Measurements from ENCODE around the gene AMPD3.

Gene AMPD3

DNA sequence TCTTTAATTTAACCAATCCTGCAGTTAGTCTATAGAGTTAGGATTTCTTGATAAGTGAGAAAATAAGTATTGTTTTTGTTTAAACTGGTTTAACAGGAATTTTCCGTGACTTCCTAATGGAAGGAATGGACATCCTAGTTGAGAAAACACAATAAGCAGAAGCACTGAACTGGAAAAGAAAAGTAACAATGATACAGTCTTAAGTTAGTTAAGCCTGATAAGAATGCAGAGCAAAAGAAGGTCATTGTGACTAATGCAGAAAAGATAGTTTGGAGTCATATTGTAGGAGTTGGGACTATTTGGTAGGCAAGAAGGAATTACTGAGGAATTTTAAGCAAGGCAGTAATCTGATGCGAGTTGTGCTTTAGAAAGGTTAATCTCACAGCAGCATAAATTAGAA, 74.2 kb downstream of the AMPD3 start:
- H2AFZ ChIP-seq (ENCODE audit: insufficient read depth, low read length, poor library complexity) = no peak overlapping the region
- H3K79me2 ChIP-seq (ENCODE audit: control insufficient read depth, insufficient read depth, low read length, poor library complexity) = no peaks in the 10 kb centered on the region
- H4K8ac ChIP-seq (ENCODE audit: low read depth, low read length) = no peak overlapping the region
- no peak overlapping the region for H3K4me3 ChIP-seq (ENCODE audit: low read depth, low read length)
- H2BK5ac ChIP-seq (ENCODE audit: low read depth, low read length, poor library complexity) = no peak overlapping the region
- H2BK120ac ChIP-seq (ENCODE audit: insufficient read depth, low read length, poor library complexity) = no peak overlapping the region
- peak in 1 of 2 donors; percentile 38 for DNase-seq
- no peak overlapping the region for H3K14ac ChIP-seq (ENCODE audit: low read length)
- no peaks in the 10 kb centered on the region for H3K36me3 ChIP-seq (ENCODE audit: control insufficient read depth in 1 of 2, insufficient read depth in 2 of 2, low read length in 2 of 2)
- no peak overlapping the region for H3K4me2 ChIP-seq (ENCODE audit: low read length)
- H3K79me1 ChIP-seq (ENCODE audit: low read length) = no peaks in the 10 kb centered on the region
- no peak overlapping the region for H3K27ac ChIP-seq (ENCODE audit: low read depth, low read length)
- H3K18ac ChIP-seq (ENCODE audit: low read length) = no peak overlapping the region
- H2AK5ac ChIP-seq (ENCODE audit: low read length) = no peak overlapping the region
- no peak overlapping the region for H4K12ac ChIP-seq (ENCODE audit: low read depth, low read length)
- no peaks in the 10 kb centered on the region for H3K4me1 ChIP-seq (ENCODE audit: control insufficient read depth in 1 of 2, insufficient read depth in 2 of 2, low read length in 2 of 2)
- H3K4ac ChIP-seq (ENCODE audit: low read depth, low read length) = no peak overlapping the region
- no peak overlapping the region for H2BK12ac ChIP-seq (ENCODE audit: low read length)
- no peak overlapping the region for H3K23ac ChIP-seq (ENCODE audit: low read length)
- H3K27me3 ChIP-seq (ENCODE audit: insufficient read depth, low read length) = no peaks in the 10 kb centered on the region
- H3K9me3 ChIP-seq (ENCODE audit: insufficient read depth, low read depth, low read length) = no peaks in the 10 kb centered on the region
- no peak overlapping the region for H4K91ac ChIP-seq (ENCODE audit: low read depth, low read length)
- no CpG with 5 or more reads among the region's 2 CpGs for WGBS (ENCODE audit: extremely low coverage, insufficient coverage, insufficient read length)
- no peak overlapping the region for H3K9ac ChIP-seq (ENCODE audit: low read length)

- no peaks in the 10 kb centered on the region for H3K4me1 ChIP-seq (ENCODE audit: control insufficient read depth in 1 of 2, insufficient read depth in 2 of 2, low read length in 2 of 2)
- no peak overlapping the region for H2AK5ac ChIP-seq (ENCODE audit: low read length)
- H2BK120ac ChIP-seq (ENCODE audit: insufficient read depth, low read length, poor library complexity) = no peak overlapping the region
- no peak overlapping the region for H3K4ac ChIP-seq (ENCODE audit: low read depth, low read length)
- H3K18ac ChIP-seq (ENCODE audit: low read length) = no peak overlapping the region
- no peaks in the 10 kb centered on the region for H3K9me3 ChIP-seq (ENCODE audit: insufficient read depth, low read depth, low read length)
- no peaks in the 10 kb centered on the region for H3K79me1 ChIP-seq (ENCODE audit: low read length)
- no peak overlapping the region for H4K91ac ChIP-seq (ENCODE audit: low read depth, low read length)
- no peak overlapping the region for H3K23ac ChIP-seq (ENCODE audit: low read length)
- no peaks in the 10 kb centered on the region for H3K36me3 ChIP-seq (ENCODE audit: control insufficient read depth in 1 of 2, insufficient read depth in 2 of 2, low read length in 2 of 2)
- H4K12ac ChIP-seq (ENCODE audit: low read depth, low read length) = no peak overlapping the region
- no peak overlapping the region for H3K4me2 ChIP-seq (ENCODE audit: low read length)
- H4K8ac ChIP-seq (ENCODE audit: low read depth, low read length) = no peak overlapping the region
- H3K79me2 ChIP-seq (ENCODE audit: control insufficient read depth, insufficient read depth, low read length, poor library complexity) = no peaks in the 10 kb centered on the region
- no CpG with 5 or more reads among the region's 2 CpGs for WGBS (ENCODE audit: extremely low coverage, insufficient coverage, insufficient read length)
- no peaks in the 10 kb centered on the region for H3K27me3 ChIP-seq (ENCODE audit: insufficient read depth, low read length)
- no peak overlapping the region for H2AFZ ChIP-seq (ENCODE audit: insufficient read depth, low read length, poor library complexity)
- no peak overlapping the region for H3K14ac ChIP-seq (ENCODE audit: low read length)
- no peak overlapping the region for H3K4me3 ChIP-seq (ENCODE audit: low read depth, low read length)
- no peak for DNase-seq
- no peak overlapping the region for H2BK5ac ChIP-seq (ENCODE audit: low read depth, low read length, poor library complexity)
- no peak overlapping the region for H2BK12ac ChIP-seq (ENCODE audit: low read length)
- H3K27ac ChIP-seq (ENCODE audit: low read depth, low read length) = no peak overlapping the region
- H3K9ac ChIP-seq (ENCODE audit: low read length) = no peak overlapping the region
Observed at GRCh38 chr11:10532526-10532925, 77.5 kb downstream of the AMPD3 start.

DNA sequence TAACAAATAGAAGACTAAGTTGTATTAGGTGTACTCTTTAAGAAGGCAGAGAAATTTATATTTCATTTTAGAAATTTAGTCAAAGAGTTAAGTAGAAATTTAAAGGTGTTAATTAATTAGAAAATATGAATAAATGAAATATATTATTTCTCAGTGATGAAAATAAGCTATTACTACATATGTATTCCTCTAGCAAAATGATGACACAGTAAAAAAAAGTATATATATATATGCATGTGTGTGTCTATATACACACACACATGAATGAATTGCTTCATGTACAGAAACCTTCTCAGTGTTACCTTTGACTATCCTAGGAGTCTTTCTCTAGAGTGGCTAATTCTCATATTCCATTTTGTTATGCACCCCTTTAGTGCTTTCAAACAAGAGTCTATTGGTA, 78.3 kb downstream of the AMPD3 start:
- H4K12ac ChIP-seq (ENCODE audit: low read depth, low read length) = no peak overlapping the region
- H2AK5ac ChIP-seq (ENCODE audit: low read length) = no peak overlapping the region
- H3K36me3 ChIP-seq (ENCODE audit: control insufficient read depth in 1 of 2, insufficient read depth in 2 of 2, low read length in 2 of 2) = no peaks in the 10 kb centered on the region
- no peak overlapping the region for H3K18ac ChIP-seq (ENCODE audit: low read length)
- no peak overlapping the region for H3K14ac ChIP-seq (ENCODE audit: low read length)
- H2BK5ac ChIP-seq (ENCODE audit: low read depth, low read length, poor library complexity) = no peak overlapping the region
- H3K79me2 ChIP-seq (ENCODE audit: control insufficient read depth, insufficient read depth, low read length, poor library complexity) = no peaks in the 10 kb centered on the region
- H4K8ac ChIP-seq (ENCODE audit: low read depth, low read length) = no peak overlapping the region
- no peaks in the 10 kb centered on the region for H3K9me3 ChIP-seq (ENCODE audit: insufficient read depth, low read depth, low read length)
- H3K9ac ChIP-seq (ENCODE audit: low read length) = no peak overlapping the region
- no peak for DNase-seq
- no peak overlapping the region for H3K4ac ChIP-seq (ENCODE audit: low read depth, low read length)
- H3K4me1 ChIP-seq (ENCODE audit: control insufficient read depth in 1 of 2, insufficient read depth in 2 of 2, low read length in 2 of 2) = no peaks in the 10 kb centered on the region
- no peak overlapping the region for H3K27ac ChIP-seq (ENCODE audit: low read depth, low read length)
- H3K79me1 ChIP-seq (ENCODE audit: low read length) = no peaks in the 10 kb centered on the region
- H3K4me2 ChIP-seq (ENCODE audit: low read length) = no peak overlapping the region
- H2BK12ac ChIP-seq (ENCODE audit: low read length) = no peak overlapping the region
- H4K91ac ChIP-seq (ENCODE audit: low read depth, low read length) = no peak overlapping the region
- no peak overlapping the region for H2BK120ac ChIP-seq (ENCODE audit: insufficient read depth, low read length, poor library complexity)
- no peak overlapping the region for H3K23ac ChIP-seq (ENCODE audit: low read length)
- no peak overlapping the region for H3K4me3 ChIP-seq (ENCODE audit: low read depth, low read length)
- H3K27me3 ChIP-seq (ENCODE audit: insufficient read depth, low read length) = no peaks in the 10 kb centered on the region
- no peak overlapping the region for H2AFZ ChIP-seq (ENCODE audit: insufficient read depth, low read length, poor library complexity)

GRCh38 chr11:10534316-10534715, 79.3 kb downstream of the AMPD3 start:
- H3K79me2 ChIP-seq (ENCODE audit: control insufficient read depth, insufficient read depth, low read length, poor library complexity) = no peaks in the 10 kb centered on the region
- H3K18ac ChIP-seq (ENCODE audit: low read length) = no peak overlapping the region
- no peaks in the 10 kb centered on the region for H3K27me3 ChIP-seq (ENCODE audit: insufficient read depth, low read length)
- no peak overlapping the region for H3K4ac ChIP-seq (ENCODE audit: low read depth, low read length)
- no peak overlapping the region for H3K23ac ChIP-seq (ENCODE audit: low read length)
- no peak overlapping the region for H3K14ac ChIP-seq (ENCODE audit: low read length)
- no peak overlapping the region for H3K9ac ChIP-seq (ENCODE audit: low read length)
- H2BK120ac ChIP-seq (ENCODE audit: insufficient read depth, low read length, poor library complexity) = no peak overlapping the region
- no peaks in the 10 kb centered on the region for H3K9me3 ChIP-seq (ENCODE audit: insufficient read depth, low read depth, low read length)
- H3K36me3 ChIP-seq (ENCODE audit: control insufficient read depth in 1 of 2, insufficient read depth in 2 of 2, low read length in 2 of 2) = no peaks in the 10 kb centered on the region
- no CpG with 5 or more reads among the region's 2 CpGs for WGBS (ENCODE audit: extremely low coverage, insufficient coverage, insufficient read length)
- H2BK12ac ChIP-seq (ENCODE audit: low read length) = no peak overlapping the region
- H2BK5ac ChIP-seq (ENCODE audit: low read depth, low read length, poor library complexity) = no peak overlapping the region
- H3K27ac ChIP-seq (ENCODE audit: low read depth, low read length) = no peak overlapping the region
- H3K79me1 ChIP-seq (ENCODE audit: low read length) = no peaks in the 10 kb centered on the region
- H3K4me1 ChIP-seq (ENCODE audit: control insufficient read depth in 1 of 2, insufficient read depth in 2 of 2, low read length in 2 of 2) = no peaks in the 10 kb centered on the region
- H4K12ac ChIP-seq (ENCODE audit: low read depth, low read length) = no peak overlapping the region
- no peak overlapping the region for H4K91ac ChIP-seq (ENCODE audit: low read depth, low read length)
- no peak overlapping the region for H3K4me3 ChIP-seq (ENCODE audit: low read depth, low read length)
- no peak overlapping the region for H4K8ac ChIP-seq (ENCODE audit: low read depth, low read length)
- H3K4me2 ChIP-seq (ENCODE audit: low read length) = no peak overlapping the region
- no peak overlapping the region for H2AFZ ChIP-seq (ENCODE audit: insufficient read depth, low read length, poor library complexity)
- DNase-seq = no peak
- no peak overlapping the region for H2AK5ac ChIP-seq (ENCODE audit: low read length)

DNA sequence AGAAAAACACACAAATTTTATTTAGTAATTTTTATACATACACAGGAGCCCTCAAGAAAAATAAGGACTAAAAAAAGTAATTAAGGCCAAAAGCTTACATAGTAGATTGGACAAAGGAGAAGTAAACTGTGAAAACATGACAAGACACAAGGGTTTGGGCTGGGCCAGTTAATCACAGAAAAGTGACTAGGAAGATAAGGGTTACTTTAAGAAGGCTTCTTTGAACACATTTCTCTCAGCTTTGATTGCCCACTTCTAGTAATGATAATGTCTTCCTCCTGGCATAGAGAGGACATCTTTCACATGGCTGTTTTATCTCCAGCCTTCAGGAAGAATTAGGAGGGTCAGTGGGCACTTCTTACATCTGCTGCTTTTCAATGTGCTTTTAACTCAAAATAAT, 82.5 kb downstream of the AMPD3 start:
- Histone ChIP-seq H3K4ac (ENCODE audit: low read depth, low read length) (no peak overlapping the region), H2AFZ (ENCODE audit: insufficient read depth, low read length, poor library complexity) (no peak overlapping the region), H2BK5ac (ENCODE audit: low read depth, low read length, poor library complexity) (no peak overlapping the region), H3K23ac (ENCODE audit: low read length) (no peak overlapping the region), H4K12ac (ENCODE audit: low read depth, low read length) (no peak overlapping the region), H3K9me3 (ENCODE audit: insufficient read depth, low read depth, low read length) (no peaks in the 10 kb centered on the region), H3K36me3 (ENCODE audit: control insufficient read depth in 1 of 2, insufficient read depth in 2 of 2, low read length in 2 of 2) (no peaks in the 10 kb centered on the region), H3K79me1 (ENCODE audit: low read length) (peaks cover 4% of the 10 kb centered on the region), H3K14ac (ENCODE audit: low read length) (no peak overlapping the region), H3K79me2 (ENCODE audit: control insufficient read depth, insufficient read depth, low read length, poor library complexity) (no peaks in the 10 kb centered on the region), H3K4me2 (ENCODE audit: low read length) (no peak overlapping the region), H2BK12ac (ENCODE audit: low read length) (no peak overlapping the region), H3K27me3 (ENCODE audit: insufficient read depth, low read length) (no peaks in the 10 kb centered on the region), H3K4me3 (ENCODE audit: low read depth, low read length) (no peak overlapping the region), H3K27ac (ENCODE audit: low read depth, low read length) (no peak overlapping the region), H4K91ac (ENCODE audit: low read depth, low read length) (no peak overlapping the region), H4K8ac (ENCODE audit: low read depth, low read length) (no peak overlapping the region), H3K4me1 (ENCODE audit: control insufficient read depth in 1 of 2, insufficient read depth in 2 of 2, low read length in 2 of 2) (no peaks in the 10 kb centered on the region), H2BK120ac (ENCODE audit: insufficient read depth, low read length, poor library complexity) (no peak overlapping the region), H3K9ac (ENCODE audit: low read length) (no peak overlapping the region), H3K18ac (ENCODE audit: low read length) (no peak overlapping the region), H2AK5ac (ENCODE audit: low read length) (no peak overlapping the region)
- DNase-seq = no peak
